Glomerular visceral epithelial cell (primary cell): ENCODE data around the gene FAM171A1.

ENCODE experiments used
- DNase-seq: peaks from one replicate; pipeline ENCODE4 v3.0.0-alpha.2; 2016; ENCODE audit errors: extremely low spot score

FAM171A1 gene

GRCh38 chr10:15374156-15374555, 3.1 kb upstream of the FAM171A1 start:
- DNase-seq = no peak

GRCh38 chr10:15373199-15373598, 2.1 kb upstream of the FAM171A1 start:
- no peak for DNase-seq

- DNase-seq = peak; percentile 27
Observed at GRCh38 chr10:15370212-15370855, 755 bp downstream of the FAM171A1 start.

- DNase-seq = peak; percentile 13
Observed at GRCh38 chr10:15369256-15370211, 1.6 kb downstream of the FAM171A1 start.

- DNase-seq = no peak
Observed at GRCh38 chr10:15368101-15368855, 2.8 kb downstream of the FAM171A1 start.

- DNase-seq = no peak
Observed at GRCh38 chr10:15367296-15368085, 3.6 kb downstream of the FAM171A1 start.

GRCh38 chr10:15365692-15366091, 5.4 kb downstream of the FAM171A1 start:
- DNase-seq = no peak

GRCh38 chr10:15364001-15364400, 7.1 kb downstream of the FAM171A1 start:
- DNase-seq = no peak

GRCh38 chr10:15363031-15363430, 8.1 kb downstream of the FAM171A1 start:
- peak; percentile 47 for DNase-seq

GRCh38 chr10:15361131-15361530, 10.0 kb downstream of the FAM171A1 start:
- DNase-seq = no peak

- DNase-seq = no peak
Observed at GRCh38 chr10:15360566-15360965, 10.5 kb downstream of the FAM171A1 start.

- no peak for DNase-seq
Observed at GRCh38 chr10:15353471-15354017, 17.5 kb downstream of the FAM171A1 start.

GRCh38 chr10:15352836-15353235, 18.3 kb downstream of the FAM171A1 start:
- no peak for DNase-seq

GRCh38 chr10:15352201-15352600, 18.9 kb downstream of the FAM171A1 start:
- no peak for DNase-seq

- DNase-seq = no peak
Observed at GRCh38 chr10:15351099-15351820, 19.8 kb downstream of the FAM171A1 start.

GRCh38 chr10:15349112-15349511, 22.0 kb downstream of the FAM171A1 start:
- no peak for DNase-seq

- no peak for DNase-seq
Observed at GRCh38 chr10:15348579-15348978, 22.5 kb downstream of the FAM171A1 start.

- DNase-seq = no peak
Observed at GRCh38 chr10:15347150-15347549, 23.9 kb downstream of the FAM171A1 start.

GRCh38 chr10:15346440-15347141, 24.5 kb downstream of the FAM171A1 start:
- DNase-seq = no peak

- DNase-seq = no peak
Observed at GRCh38 chr10:15345450-15345849, 25.6 kb downstream of the FAM171A1 start.
